T1000 (cell line): ENCODE measurements around the gene ELFN1.

ENCODE experiments used
- DNase-seq: peaks from one replicate; lab custom pipeline; 2025; ENCODE audit warnings: mixed read lengths; lab: John Stamatoyannopoulos, UW

The ELFN1 gene

DNA sequence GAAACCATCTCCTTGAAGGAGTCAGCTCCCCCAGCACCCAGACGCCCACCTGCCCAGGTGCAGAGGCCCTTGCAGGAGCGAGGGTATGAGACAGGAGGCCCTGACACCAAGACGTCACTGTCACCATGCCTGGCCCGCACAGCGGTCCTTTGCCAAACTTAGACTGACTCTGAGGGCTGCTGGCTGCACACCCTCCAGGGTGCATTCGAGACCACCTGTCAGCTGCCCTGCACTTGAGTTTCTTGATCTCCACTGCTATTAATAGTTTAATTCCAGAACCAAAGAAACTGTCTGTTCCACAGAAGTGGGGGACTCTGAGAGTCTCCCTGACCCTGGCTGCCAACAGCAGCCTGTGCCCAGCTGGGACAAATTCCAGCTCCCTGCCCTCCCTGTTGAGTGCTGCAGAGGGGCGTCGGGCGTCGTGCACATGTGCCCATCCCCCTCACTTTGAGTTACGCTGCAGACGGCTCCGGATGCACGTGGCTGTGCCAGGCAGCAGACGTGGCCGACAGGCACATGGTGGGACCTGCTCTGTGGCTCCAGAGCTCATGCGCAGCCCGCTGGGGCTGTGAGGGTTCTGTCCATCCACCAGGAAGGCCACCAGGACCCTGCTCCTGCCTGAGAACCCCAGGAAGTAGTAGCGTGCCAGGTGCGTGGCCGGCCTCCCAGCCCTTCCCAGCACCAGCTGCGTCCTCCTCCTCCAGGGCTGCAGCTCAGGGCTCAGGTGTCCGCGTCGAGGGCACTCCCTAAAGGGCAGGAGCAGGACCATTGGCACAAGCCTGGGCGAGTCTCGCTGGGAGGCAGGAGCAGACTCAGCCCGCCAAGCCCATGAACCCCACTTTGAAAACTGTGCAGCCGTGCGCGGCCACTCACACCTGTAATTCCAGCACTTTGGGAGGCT, 24.8 kb downstream of the ELFN1 start:
- no peak for DNase-seq

DNA sequence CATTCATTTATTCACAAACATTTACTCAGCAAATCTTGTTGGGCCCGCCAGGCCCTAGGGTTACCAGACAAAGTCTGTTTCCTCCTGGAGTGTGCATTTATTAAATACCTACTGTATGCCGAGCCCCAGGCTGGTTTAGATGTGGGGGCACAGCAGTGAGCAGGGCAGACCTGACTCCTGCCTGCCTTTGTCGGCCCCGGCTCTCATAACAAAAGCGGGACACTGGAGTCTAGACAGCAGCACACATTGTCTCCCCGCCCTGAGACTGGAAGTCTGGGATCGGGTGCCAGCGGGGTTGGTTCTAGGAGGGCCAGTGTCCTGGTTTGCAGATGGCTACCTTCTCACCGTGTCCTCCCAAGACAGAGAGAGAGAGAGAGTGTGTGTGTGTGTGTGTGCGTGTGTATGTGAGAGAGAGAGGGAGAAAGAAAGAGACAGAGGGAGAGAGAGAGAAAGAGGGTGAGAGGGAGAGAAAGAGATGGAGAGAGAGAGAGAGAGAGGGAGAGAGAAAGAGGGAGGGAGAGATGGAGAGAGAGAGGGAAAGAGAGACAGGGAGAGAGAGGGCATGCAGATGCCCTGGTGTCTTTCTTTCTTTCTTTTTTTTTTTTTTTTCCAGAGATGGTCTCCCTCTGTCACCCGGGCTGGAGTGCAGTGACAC, 25.9 kb downstream of the ELFN1 start:
- no peak for DNase-seq

DNA sequence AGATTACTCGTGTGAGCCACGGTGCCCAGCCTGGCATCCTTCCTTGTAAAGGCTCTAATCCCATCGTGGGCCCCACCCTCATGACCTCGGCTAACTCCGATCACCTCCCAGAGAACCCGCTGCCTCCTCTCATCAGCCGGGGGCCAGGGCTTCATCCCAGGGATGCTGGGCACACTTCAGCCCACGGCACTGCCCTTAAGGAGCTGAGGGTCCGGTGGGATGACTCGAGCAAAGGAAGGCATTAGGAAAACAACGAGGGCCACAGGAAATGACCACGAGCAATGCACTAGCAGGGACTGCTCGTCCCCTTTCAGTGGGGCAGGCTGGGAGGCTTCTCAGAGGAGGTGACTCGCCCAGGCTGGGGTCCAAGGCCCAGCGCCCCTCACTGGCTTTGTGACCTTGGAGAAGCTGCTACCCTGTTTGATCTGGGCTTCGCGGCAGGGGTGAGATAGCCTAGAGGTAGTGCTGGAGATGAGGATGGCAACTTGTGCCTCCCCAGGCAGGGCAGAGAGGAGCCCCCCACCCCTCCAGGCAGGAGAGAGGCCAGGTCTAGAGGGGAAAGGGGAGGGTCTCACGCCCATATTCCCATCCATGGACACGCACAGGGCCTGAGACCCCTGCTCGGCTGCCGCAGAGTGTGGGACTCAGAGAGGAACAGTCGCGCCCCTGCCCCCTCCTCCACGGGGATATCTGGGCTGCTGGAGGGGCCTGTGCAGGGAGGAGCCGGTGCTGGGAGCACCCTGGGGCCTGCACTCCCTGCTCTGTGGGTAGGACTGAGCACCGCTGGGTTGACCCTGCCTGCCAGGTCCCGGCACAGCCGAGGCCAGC, 26.8 kb downstream of the ELFN1 start:
- no peak for DNase-seq

DNA sequence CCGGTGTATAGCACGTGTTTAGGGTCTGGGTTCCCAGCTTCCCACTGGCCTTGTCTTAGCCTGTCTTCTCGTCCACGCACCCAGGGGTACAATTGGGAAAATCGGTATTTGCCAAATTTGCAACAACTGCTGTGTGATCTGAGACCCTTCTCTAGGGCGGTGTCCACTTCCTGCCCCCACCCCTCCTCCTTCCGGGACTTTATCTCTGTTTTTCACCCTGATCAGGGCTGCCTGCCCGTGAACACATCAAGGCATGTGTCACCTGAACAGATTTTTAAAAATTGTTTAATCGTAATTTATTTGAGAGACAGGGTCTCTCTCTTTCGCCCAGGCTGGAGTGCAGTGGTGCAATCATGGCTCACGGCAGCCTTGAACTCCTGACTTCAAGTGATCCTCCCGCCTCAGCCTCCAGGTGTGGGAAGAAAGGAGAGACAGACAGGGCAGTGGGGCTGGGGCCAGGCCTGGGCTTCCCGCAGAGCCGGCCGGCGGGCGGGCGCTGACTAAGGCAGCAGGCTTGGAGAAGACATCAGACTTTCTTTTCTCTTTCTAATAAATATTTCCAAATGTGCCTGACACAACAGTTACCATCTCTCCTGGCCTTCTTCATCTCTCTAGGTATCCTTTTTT, 27.5 kb downstream of the ELFN1 start:
- no peak for DNase-seq

DNA sequence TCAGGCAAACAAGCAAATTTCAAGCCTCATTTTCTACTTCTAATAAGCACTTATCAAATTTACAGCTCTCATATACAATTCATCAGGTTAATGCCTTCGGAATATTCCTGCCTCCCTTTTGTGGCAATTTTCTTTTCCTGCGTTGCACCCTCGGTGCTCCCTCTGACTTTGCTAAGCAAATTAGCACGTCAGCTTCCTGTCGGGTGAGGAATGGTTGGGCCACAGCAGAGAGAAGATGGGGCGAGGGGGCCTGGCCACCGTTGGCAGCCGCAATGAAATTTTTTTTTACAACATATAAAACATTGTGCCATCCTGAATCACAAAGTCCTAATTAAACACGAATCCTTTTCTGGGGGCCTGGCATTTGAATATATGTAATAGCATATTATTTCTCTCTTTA, 28.1 kb downstream of the ELFN1 start:
- DNase-seq, result no peak

DNA sequence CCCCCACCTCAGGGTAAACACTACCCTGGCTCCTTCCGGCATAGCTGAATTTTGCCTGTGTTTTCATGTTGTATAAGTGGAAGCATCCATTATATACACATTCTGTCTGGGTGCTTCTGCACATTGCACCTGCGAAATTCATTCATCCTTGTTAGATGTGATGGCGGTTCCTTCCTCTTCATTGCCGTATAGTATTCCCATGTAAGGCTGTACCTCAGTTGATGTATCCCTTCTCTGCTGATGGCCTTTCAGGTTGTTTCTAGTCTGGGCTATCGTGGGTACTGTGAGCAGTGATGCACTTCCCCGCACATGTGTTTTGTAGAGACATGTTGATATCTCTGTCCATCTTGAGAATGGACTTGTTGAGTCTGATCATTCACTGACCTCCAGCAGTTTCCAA, 28.9 kb downstream of the ELFN1 start:
- no peak for DNase-seq

DNA sequence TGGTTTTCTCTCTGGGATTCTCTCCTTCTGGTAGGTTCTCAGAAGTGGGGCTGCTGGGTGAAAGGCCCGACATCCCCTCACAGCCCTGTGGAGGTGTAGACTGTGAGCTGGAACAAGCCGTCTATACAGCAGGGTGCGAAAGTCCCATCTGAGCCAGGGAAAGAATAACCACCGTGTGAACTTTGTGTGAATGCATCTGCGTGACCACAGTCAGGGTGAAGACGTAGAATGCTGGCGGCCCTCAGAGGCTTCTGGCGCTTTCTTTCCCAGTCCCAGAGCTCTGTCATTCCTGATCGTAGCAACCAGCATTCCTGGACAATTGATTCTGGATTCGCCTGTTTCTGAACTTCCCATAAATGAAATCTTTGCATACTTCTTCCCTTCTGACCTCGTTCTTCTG, 30.0 kb downstream of the ELFN1 start:
- no peak for DNase-seq

DNA sequence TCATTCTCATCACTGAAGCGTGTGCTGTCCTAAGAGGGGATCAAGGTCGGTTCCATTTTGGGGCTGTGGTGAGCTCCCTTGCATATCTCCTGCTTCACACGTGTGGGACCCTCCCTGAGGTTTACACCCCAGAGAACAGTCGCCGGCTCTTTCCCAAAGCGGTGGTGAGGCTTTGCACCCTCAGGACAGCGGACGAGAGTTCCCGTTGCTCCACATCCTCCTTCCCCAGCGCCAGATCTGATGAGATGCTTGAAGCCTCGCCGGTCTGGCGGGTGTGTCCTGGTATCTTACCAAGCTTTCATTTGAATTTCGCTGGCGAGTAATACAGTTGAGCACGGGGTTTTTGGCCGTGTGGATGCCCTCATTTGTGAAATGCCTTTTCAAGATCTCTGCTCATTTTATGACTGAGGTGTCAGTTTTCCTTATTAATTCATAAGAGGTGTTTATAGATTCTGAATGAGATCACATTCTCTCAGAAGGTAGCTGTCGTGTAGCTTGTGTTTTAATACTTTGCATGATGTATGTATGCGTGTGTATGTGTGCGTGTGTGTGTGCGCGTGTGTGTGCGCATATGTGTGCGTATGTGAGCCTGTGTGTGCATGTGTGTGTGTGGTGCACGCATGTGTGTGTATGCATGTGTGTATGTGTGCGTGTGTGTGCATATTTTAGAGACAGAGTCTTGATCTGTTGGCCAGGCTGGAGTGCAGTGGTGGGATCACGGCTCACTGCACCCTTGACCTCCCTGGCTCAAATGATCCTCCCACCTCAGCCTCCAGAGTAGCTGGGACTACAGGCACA, 30.7 kb downstream of the ELFN1 start:
- DNase-seq, result no peak

DNA sequence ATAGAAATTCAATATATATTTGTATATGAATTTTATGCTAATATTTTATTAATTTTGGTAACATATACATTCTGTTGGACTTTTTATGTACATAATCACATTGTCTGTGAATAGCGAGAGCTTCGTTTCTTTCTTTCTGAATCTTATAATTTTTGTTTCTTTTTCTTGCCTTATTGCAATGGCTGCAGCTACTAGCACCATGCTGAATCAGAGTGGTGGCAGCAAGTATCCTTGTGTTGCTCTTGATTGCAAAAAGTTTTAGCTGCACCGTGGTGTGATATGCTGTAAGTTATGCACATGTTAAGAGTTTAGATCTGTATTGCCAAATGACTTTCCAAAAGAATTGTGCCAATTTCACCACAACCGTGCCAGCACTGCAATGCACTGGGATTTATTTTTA, 32.6 kb downstream of the ELFN1 start:
- no peak for DNase-seq

DNA sequence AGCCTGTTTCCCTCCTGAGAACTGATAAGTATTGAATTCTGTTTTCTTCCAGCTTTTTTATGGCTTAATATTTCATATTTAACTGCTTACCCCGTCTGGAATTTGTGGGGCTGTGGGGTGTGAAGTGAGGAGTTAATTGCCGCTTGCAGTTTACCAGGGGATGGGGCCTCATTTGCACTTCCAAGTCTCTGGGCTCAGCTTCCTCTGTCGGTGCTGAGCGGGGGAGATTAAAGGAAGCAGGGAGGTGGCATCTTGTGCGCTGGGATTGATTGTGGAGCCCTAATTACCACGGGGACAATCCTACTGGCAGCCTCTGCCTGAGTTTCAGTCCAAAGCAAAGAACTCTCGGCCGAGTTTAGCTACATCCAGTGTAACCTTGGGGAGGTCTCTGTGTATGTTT, 33.4 kb downstream of the ELFN1 start:
- DNase-seq, result no peak

DNA sequence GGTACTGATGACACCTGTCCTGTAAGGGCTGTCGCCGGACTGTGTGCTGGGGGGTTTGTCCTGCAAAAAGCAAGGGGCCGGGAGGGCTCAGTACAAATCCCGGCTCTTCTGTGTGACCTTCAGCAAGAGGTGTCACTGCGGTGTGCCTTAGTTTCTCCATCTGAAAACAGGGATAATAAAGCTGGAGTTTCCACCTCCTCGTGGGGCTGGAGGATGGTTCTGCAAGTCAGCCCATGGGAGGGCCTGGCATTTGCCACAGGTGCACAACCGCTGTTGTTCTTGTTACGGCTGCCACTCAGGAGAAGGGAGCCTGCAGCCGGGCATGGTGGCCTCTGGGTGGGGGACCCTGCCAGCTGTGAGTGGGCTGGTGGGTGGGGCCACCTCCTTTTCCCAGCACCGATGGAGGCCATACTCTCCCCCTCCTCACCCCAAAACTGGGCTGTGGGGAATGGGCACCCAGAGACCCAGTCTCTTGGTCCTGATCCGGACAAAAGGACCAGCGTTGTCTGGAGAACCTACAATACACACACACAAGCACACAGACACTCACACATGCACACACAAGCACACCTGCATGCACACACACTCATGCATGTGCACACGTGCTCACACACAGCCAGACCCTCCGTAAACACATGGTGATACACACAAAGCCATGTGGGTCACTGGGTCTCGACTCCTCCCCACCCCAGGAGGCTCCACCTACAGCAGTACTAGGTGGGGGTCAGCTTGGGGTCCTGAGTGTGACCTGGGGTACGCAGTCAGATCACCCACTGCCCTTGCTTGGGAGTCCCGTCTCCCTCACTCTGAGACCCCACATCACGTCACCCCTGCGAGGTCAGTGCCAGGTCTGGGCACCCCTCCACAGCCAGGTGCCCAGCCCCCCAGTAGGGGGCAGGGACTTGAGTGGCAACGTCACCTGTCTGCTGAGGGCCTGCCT, 34.1 kb downstream of the ELFN1 start:
- DNase-seq, result no peak

DNA sequence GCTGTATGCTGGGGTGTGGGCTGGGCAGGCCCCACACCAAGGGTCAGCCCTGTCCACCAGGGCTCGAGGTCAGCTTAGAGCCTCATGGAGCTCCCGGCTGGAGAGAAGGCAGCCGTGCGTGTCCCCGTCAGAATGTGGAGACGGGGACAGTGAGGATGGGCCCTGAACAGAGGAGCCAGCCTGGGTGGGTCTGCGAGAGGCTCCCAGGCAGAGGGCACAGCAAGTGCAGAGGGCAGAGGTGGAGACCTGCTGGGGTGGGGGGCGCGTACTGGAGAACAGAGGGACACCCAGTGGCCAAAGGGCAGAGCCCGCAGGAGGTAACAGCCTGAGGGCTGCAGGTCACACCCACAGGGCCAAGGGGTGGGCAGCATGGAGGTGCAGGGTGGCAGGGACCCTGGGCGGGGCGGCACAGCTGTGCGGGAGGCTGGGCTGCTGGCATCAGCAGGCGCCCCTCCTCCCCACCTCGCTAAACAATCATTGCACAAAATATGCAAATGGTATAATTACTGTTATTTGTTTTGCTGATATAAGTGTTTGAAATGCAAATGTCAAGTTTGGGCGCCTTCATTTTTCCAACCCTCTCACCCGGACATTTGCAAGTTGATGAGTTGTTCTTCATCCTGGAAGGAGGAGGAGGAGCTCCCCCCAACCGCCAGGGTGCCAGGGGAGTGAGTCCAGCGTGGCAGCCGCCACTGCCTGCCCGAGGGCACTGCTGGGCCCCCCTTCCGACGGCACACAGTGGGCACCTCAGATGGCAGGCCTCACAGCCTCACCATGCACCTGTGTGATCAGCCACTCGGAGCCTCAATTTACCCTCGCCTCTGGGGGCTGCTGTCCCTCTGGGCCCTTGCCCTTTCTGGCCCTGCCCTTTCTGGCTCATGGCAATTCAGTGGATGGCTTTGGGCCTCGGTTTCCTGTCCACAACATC, 35.0 kb downstream of the ELFN1 start:
- no peak for DNase-seq

DNA sequence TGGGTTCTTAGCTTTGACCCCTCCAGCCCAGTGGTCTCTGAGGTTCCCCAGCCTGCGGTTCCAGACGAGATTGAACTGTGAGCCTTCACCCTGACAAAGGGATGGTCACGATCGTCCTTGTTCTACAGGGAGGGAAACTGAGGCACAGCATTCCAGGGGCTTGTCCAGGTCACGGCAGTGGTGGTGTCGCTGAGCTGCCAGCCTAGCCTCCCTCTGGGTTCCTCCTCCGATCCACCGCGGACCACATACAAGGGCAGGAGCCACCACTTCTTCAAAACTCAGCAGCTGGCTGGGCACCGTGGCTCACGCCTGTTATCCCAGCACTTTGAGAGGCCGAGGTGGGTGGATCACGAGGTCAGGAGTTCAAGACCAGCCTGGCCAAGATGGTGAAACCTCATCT, 35.8 kb downstream of the ELFN1 start:
- no peak for DNase-seq

DNA sequence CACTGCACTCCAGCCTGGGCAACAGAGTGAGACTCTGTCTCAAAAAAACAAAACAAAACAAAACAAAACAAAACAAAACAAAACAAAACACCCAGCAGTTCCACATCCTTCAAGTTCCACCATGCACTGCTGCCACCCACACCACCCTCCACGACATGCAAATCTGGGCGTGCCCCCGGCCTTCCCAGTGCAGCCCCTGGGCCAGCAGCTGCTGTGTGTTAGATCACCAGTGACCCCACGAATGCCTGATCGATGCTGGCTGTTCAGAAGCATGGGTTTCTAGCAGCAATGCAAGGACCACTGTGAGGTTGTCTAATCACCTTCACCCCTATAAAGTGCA, 36.3 kb downstream of the ELFN1 start:
- DNase-seq, result no peak

DNA sequence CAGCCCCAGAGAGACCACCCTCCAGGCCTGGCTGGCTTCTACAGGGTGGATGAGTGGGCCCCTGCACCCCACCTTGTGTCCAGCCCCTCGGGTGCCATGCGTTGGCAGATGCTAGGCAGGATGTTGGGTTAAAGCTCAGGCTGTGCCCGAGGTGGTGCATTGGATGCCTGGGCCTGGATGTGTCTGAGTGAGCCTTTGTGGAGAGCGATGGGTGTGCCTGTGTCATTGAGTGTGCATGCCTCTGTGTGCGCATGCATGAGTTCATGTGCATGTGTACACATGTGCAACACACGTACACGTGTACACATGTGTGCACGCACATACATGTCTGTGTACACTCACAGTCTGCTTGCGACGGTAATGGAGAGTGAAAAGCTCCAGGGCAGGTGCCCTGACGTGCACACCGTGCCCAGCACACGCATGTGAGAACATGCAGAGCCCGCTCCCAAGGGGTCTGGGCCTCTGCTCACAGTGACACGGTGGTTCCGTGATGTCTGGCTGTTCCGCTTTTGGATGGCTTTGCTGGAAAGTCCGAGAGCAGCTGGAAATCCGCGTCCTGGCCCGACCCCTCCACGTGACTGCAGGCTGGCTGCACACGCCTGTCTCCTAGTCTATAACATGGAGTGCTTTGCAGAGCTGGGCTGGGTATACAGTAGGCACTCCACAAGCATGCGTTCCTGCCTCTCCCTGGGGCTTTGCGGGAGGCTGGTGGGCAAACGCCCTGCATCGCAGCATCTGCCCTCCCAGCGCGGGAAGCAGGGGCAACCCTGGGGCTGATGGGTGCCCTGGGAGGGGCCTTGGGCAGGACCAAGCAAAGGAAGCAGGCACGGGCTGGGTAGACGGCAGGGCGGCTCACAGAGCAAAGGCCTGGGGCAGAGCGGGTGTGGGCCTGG, 36.9 kb downstream of the ELFN1 start:
- no peak for DNase-seq

DNA sequence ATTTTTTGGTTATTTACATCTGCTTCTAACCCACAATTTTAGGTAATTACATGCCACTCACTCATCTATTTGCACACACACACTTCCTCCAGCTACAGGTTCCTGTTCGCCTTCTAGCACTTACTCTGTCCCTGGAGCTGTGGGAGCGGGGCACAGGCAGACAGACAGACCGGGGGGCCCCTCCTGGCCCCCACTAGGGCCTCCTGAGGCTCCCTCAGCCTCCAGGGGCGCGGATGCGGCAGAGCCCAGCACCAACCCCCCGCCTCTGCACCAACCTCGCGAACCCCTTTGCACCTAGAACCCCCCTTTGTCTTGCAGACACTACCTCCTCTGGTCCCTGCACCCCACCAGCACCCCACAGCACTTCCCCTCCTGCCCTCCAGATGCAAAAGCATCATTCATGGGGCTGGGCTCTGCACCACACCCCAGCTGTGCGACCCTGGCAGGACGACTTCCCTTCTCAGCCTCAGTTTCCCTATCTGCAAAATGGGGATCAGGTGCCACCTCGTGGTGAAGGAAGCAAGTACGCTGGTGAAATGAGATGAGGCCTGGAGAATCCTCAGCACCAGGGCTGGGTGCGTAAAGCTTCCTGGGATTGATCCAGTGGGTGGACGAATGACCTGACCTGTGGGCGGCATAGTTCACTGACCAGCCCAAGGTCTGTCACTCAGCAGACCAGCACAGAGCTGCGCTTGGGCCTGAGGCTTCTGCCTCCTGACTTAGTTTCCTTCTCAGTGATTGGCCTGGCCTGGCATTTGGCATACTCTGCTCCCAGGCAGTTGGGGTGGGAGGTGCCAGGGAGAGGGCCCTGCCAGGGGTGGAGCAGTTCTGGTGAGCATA, 37.9 kb downstream of the ELFN1 start:
- DNase-seq, result no peak

DNA sequence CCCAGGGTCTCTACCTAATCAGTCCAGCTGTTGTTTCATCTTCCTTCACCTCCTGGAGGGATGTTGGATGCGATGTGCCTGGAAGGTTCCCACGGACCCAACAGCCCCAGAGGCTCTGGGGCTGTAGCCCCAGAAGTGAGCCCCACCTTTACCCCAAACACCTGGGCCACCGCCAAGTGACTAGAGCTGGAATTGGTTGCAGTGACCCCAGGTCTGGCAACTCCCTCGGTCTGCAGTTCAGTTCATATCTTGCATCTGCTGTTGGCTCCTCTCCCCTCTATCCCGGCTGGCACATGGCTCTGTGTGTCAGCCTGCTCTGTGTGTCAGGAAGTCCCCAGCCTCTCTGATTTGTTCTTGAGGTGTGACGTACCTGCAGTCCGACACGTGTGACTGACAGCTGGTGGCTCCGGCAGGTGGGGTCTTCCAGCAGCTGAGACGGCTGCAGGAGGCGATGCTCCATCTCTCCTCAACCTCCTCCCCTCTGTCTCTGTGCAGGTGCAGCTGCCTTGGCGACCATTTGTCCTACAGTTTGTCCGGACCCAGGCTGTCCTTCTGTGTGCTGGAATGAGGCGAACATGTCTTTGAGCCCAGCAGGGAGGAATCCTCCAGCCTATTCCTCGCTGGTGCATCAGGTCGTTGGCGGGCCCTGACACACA, 38.6 kb downstream of the ELFN1 start:
- no peak for DNase-seq
